Epithelial cell of proximal tubule (primary cell): ENCODE data around the gene OOSP2. TPM values are rescaled to one million over a fixed set of nuclear protein-coding genes. Genes with fewer than 3 reads are reported as not detected.

Source experiments
- DNase-seq: peaks from one replicate; pipeline ENCODE4 v3.0.0-alpha.2; 2011; ENCODE audit warnings: low read depth
- H3K4me3 ChIP-seq: 2 replicates; pipeline ENCODE4 v1.5.1; 2011; ENCODE audit warnings: low read depth, mild to moderate bottlenecking, low read length
- total RNA-seq: library from RNA; depleted of rRNA; stranded (reverse); fragments of >200 nt; gene quantifications from 2 replicates; pipeline ENCODE4 v1.2.3, GENCODE V29; 2015
- TF ChIP-seq, protein P1 (sequence below): conservative IDR thresholded peaks from 2 replicates; pipeline ENCODE4 v1.5.1; 2012; ENCODE audit warnings: low read depth, mild to moderate bottlenecking, low read length

The OOSP2 gene, protein sequence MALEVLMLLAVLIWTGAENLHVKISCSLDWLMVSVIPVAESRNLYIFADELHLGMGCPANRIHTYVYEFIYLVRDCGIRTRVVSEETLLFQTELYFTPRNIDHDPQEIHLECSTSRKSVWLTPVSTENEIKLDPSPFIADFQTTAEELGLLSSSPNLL
- total RNA-seq: not detected in 2 replicates

DNA sequence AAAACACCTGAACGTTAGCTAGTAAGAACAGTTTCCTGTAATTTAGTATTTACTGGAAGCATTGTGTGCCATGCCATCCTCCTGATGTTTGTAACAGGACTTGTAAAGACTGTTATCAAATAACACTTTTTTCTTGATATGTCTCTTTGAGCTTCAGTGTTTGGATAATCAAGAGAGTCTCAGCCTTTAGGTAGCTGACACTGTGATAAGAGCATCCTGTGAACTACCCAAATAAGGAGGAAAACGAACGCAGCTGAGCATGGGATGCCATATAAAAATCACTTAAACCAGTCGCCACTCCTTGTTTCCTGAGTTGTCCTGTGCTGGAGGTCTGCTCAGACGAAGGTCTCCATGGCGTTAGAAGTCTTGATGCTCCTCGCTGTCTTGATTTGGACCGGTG is at the start of gene OOSP2:
TSS of gene OOSP2 (plus strand) at position 301 of the 400 bp plus-strand sequence. CDS start at position 352, 51 bp downstream.
- no peak within 1 kb of the TSS for H3K4me3 ChIP-seq
- no peak for DNase-seq
- TF ChIP-seq, protein P1, sequence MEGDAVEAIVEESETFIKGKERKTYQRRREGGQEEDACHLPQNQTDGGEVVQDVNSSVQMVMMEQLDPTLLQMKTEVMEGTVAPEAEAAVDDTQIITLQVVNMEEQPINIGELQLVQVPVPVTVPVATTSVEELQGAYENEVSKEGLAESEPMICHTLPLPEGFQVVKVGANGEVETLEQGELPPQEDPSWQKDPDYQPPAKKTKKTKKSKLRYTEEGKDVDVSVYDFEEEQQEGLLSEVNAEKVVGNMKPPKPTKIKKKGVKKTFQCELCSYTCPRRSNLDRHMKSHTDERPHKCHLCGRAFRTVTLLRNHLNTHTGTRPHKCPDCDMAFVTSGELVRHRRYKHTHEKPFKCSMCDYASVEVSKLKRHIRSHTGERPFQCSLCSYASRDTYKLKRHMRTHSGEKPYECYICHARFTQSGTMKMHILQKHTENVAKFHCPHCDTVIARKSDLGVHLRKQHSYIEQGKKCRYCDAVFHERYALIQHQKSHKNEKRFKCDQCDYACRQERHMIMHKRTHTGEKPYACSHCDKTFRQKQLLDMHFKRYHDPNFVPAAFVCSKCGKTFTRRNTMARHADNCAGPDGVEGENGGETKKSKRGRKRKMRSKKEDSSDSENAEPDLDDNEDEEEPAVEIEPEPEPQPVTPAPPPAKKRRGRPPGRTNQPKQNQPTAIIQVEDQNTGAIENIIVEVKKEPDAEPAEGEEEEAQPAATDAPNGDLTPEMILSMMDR: no peak

DNA sequence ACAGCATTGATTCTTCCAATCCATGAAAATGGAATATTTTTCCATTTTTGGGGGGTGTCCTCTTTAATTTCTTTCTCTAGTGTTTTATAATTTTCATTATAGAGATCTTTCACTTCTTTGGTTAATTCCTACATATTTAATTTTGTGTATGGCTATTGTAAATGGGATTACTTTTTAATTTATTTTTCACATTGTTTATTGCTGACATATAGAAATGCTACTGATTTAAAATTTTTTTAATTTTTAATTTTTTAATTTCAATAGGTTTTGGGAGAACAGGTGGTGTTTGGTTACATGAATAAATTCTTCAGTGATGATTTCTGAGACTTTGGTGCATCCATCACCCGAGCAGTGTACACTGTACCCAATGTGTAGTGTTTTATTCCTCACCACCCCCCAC is 49.8 kb upstream of the OOSP2 start:
- TF ChIP-seq, protein P1: no peak
- H3K4me3 ChIP-seq: no peak overlapping the region
- no peak for DNase-seq

DNA sequence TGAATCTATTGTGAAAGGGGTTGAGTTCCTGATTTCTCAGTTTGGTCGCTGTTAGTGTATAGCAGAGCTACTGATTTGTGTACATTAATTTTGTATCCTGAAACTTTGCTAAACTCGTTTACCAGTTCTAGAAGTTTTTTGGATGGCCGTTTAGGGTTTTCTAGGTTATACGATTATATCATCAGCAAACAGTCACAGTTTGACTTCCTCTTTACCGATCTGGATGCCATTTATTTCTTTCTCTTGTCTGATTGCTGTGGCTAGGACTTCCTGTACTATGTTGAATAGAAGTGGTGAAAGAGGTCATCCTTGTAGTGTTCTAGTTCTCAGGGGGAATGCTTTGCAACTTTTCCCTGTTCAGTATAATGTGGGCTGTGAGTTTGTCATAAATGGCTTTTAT is 47.8 kb upstream of the OOSP2 start:
- no peak for DNase-seq
- no peak overlapping the region for H3K4me3 ChIP-seq
- TF ChIP-seq, protein P1: no peak

DNA sequence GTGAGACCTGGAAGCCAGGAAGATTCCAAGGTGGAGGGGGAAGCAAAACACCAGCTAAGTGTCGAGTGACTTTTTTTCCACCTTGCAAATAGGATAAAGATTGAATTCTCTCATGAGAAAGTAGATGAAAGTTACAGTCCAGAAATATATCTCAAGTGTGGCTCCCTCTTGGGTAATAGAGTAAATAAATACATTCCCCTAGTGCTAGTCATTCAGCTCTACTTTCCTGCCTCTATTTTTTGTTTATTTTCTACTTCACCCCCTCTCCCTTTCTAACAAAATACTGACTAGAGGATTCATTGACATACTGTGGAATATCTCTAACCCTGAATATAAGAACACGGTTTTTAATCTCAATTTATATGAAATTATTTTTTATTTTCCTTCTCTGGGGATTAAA is 42.4 kb upstream of the OOSP2 start:
- H3K4me3 ChIP-seq: no peak overlapping the region
- no peak for DNase-seq
- TF ChIP-seq, protein P1: no peak

DNA sequence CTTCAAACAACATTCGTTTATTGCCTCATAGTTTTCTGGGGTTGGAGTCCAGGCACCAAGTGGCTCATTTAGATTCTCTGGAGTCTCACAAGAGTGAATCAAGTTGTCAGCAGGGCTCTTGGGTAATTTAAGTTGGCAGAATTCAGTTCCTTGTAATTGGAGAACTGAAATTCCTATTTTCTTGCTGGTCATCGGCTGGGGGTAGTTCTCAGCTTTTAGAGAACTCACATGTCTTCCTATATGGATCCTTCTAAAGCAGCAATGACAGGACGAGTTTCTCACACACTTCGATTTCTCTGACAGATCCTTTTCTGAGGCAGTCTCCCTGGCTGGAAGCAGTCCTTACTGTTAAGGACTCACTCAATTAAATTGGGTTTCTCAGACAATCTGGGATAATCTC is 40.5 kb upstream of the OOSP2 start:
- TF ChIP-seq, protein P1: no peak
- DNase-seq: no peak
- no peak overlapping the region for H3K4me3 ChIP-seq

DNA sequence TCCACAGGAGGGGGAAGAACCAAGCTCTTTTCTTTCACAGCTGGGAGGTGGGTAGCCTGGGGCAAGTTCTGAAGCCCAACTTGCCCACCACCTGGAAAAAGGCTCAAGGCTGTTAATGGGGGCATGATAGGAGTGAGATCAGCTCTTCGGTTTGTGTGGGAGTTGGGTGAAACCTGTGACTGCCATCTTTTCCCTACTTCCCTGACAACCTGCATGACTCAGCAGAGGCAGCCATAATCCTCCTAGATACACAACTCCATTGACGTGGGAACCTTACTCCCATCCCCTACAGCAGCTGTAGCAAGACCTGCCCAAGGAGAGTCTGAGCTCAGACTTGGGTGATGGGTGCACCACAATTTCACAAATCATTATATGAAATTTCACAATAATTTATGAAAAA is 36.5 kb upstream of the OOSP2 start:
- TF ChIP-seq, protein P1: no peak
- DNase-seq: no peak
- H3K4me3 ChIP-seq: no peak overlapping the region

DNA sequence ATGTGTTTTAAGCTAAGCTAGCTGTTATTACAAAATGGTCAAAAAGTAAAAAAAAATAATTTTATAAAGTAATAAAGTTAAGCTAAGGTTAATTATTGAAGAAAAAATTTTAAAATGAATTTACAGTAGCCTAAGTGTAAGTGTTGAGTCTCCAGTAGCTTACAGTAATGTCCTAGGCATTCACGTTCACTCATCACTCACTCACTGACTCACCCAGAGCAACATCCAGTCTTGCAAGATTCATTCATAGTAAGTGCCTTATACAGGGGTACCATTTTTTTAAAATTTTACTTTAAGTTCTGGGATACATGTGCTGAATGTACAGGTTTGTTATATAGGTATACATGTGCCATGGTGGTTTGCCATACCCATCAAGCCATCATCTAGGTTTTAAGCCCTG is 34.8 kb upstream of the OOSP2 start:
- TF ChIP-seq, protein P1: no peak
- no peak for DNase-seq
- no peak overlapping the region for H3K4me3 ChIP-seq
